Rectal smooth muscle tissue (tissue), 1 donor: ENCODE measurements around the gene ARTN.

Source experiments
- H3K27ac ChIP-seq: one replicate; pipeline ENCODE4 v1.7.0; 2013; ENCODE audit warnings: low read depth, low read length, inconsistent platforms
- H3K27me3 ChIP-seq: one replicate; pipeline ENCODE4 v1.7.0; 2013; ENCODE audit warnings: low read length; ENCODE audit not compliant: control insufficient read depth, insufficient read depth
- H3K36me3 ChIP-seq: one replicate; pipeline ENCODE4 v1.7.0; 2013; ENCODE audit warnings: low read length; ENCODE audit not compliant: control insufficient read depth, insufficient read depth
- H3K4me1 ChIP-seq: one replicate; pipeline ENCODE4 v1.7.0; 2013; ENCODE audit warnings: low read length; ENCODE audit not compliant: control insufficient read depth, insufficient read depth
- H3K4me3 ChIP-seq: one replicate; pipeline ENCODE4 v1.7.0; 2013; ENCODE audit warnings: low read length
- H3K9ac ChIP-seq: one replicate; pipeline ENCODE4 v1.7.0; 2013; ENCODE audit warnings: low read length

The ARTN gene

GRCh38 chr1:43958351-43959255, 25.0 kb downstream of the ARTN start:
- H3K27ac ChIP-seq: no peak overlapping the region
- H3K36me3 ChIP-seq: peaks cover 22% of the 10 kb centered on the region
- H3K4me1 ChIP-seq: no peaks in the 10 kb centered on the region
- no peak overlapping the region for H3K4me3 ChIP-seq
- H3K9ac ChIP-seq: no peak overlapping the region
- H3K27me3 ChIP-seq: no peaks in the 10 kb centered on the region

GRCh38 chr1:43960798-43961197, 27.2 kb downstream of the ARTN start:
- H3K9ac ChIP-seq: no peak overlapping the region
- H3K36me3 ChIP-seq: peaks cover 22% of the 10 kb centered on the region
- H3K27ac ChIP-seq: no peak overlapping the region
- H3K27me3 ChIP-seq: no peaks in the 10 kb centered on the region
- H3K4me3 ChIP-seq: no peak overlapping the region
- no peaks in the 10 kb centered on the region for H3K4me1 ChIP-seq

GRCh38 chr1:43961692-43962091, 28.1 kb downstream of the ARTN start:
- H3K36me3 ChIP-seq: peaks cover 19% of the 10 kb centered on the region
- H3K27ac ChIP-seq: no peak overlapping the region
- no peaks in the 10 kb centered on the region for H3K4me1 ChIP-seq
- H3K9ac ChIP-seq: no peak overlapping the region
- no peaks in the 10 kb centered on the region for H3K27me3 ChIP-seq
- no peak overlapping the region for H3K4me3 ChIP-seq

- Histone ChIP-seq H3K9ac (no peak overlapping the region), H3K27ac (no peak overlapping the region), H3K36me3 (peaks cover 14% of the 10 kb centered on the region), H3K27me3 (no peaks in the 10 kb centered on the region), H3K4me3 (no peak overlapping the region), H3K4me1 (no peaks in the 10 kb centered on the region)
Observed at GRCh38 chr1:43962324-43962723, 28.7 kb downstream of the ARTN start.

GRCh38 chr1:43963006-43963405, 29.4 kb downstream of the ARTN start:
- H3K4me3 ChIP-seq: no peak overlapping the region
- no peaks in the 10 kb centered on the region for H3K27me3 ChIP-seq
- peaks cover 7% of the 10 kb centered on the region for H3K36me3 ChIP-seq
- H3K9ac ChIP-seq: no peak overlapping the region
- no peak overlapping the region for H3K27ac ChIP-seq
- no peaks in the 10 kb centered on the region for H3K4me1 ChIP-seq

- no peak overlapping the region for H3K4me3 ChIP-seq
- H3K27me3 ChIP-seq: no peaks in the 10 kb centered on the region
- no peak overlapping the region for H3K27ac ChIP-seq
- peaks cover 5% of the 10 kb centered on the region for H3K36me3 ChIP-seq
- H3K9ac ChIP-seq: no peak overlapping the region
- no peaks in the 10 kb centered on the region for H3K4me1 ChIP-seq
Observed at GRCh38 chr1:43963890-43964289, 30.3 kb downstream of the ARTN start.

GRCh38 chr1:43965316-43965715, 31.7 kb downstream of the ARTN start:
- H3K4me1 ChIP-seq: peaks cover 2% of the 10 kb centered on the region
- H3K27me3 ChIP-seq: no peaks in the 10 kb centered on the region
- no peak overlapping the region for H3K4me3 ChIP-seq
- H3K36me3 ChIP-seq: peaks cover 5% of the 10 kb centered on the region
- no peak overlapping the region for H3K9ac ChIP-seq
- H3K27ac ChIP-seq: no peak overlapping the region

GRCh38 chr1:43968348-43968948, 34.8 kb downstream of the ARTN start:
- H3K36me3 ChIP-seq: peaks cover 7% of the 10 kb centered on the region

GRCh38 chr1:43969416-43969745, 35.8 kb downstream of the ARTN start:
- H3K4me3 ChIP-seq: peak overlapping the region; percentile 11
- no peak overlapping the region for H3K9ac ChIP-seq
- peaks cover 5% of the 10 kb centered on the region for H3K4me1 ChIP-seq
- no peak overlapping the region for H3K27ac ChIP-seq
- H3K36me3 ChIP-seq: peaks cover 7% of the 10 kb centered on the region
- no peaks in the 10 kb centered on the region for H3K27me3 ChIP-seq

More at GRCh38 chr1:43968348-43968948, 34.8 kb downstream of the ARTN start:
- H3K4me3 ChIP-seq: no peak overlapping the region
- no peaks in the 10 kb centered on the region for H3K27me3 ChIP-seq
- H3K27ac ChIP-seq: no peak overlapping the region
- peaks cover 5% of the 10 kb centered on the region for H3K4me1 ChIP-seq
- no peak overlapping the region for H3K9ac ChIP-seq

- no peak within 1 kb of the TSS for H3K27ac ChIP-seq
- H3K4me1 ChIP-seq: peaks cover 5% of the 10 kb centered on the region
- peaks cover 7% of the 10 kb centered on the region for H3K36me3 ChIP-seq
- no peak within 1 kb of the TSS for H3K9ac ChIP-seq
- peak within 1 kb of the TSS; percentile 93 for H3K4me3 ChIP-seq
- no peaks in the 10 kb centered on the region for H3K27me3 ChIP-seq
Observed at GRCh38 chr1:43969746-43970466, 36.3 kb downstream of the ARTN start, which contains the start of gene DPH2. Gene DPH2 (plus strand): TSS chr1:43970010. CDS start chr1:43970176, 166 bp downstream.

- Histone ChIP-seq H3K36me3 (peaks cover 7% of the 10 kb centered on the region), H3K4me1 (peaks cover 5% of the 10 kb centered on the region), H3K4me3 (peak overlapping the region; percentile 93), H3K27ac (no peak overlapping the region), H3K27me3 (no peaks in the 10 kb centered on the region), H3K9ac (no peak overlapping the region)
Observed at GRCh38 chr1:43970502-43970901, 36.9 kb downstream of the ARTN start.

GRCh38 chr1:43970911-43971310, 37.3 kb downstream of the ARTN start:
- Histone ChIP-seq H3K4me1 (peaks cover 9% of the 10 kb centered on the region), H3K27me3 (no peaks in the 10 kb centered on the region), H3K36me3 (peaks cover 7% of the 10 kb centered on the region), H3K27ac (no peak overlapping the region), H3K4me3 (peak overlapping the region; percentile 93), H3K9ac (no peak overlapping the region)
